Measurements from ENCODE around the gene TENM3.

The TENM3 gene

DNA sequence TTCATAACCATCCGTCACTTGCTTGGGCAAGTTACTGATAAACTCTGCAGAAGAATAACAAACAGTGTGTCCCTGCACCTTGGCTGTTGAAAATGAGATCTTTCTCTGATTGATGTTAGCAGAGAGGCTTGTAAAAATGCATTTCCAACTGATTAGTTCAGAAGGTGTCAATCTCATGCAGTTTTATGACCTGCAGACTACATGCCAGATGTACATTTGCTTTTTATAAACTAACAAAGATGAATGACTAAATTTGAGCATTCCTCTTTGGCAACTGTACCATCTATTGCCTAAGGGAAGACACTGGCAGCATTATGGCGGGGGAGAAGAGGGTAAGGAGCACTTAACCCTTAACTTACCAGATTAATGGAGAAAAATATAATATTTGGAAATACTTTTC is 481.2 kb downstream of the TENM3 start:
- no peak for FAIRE-seq
- TF ChIP-seq CTCF (IDR thresholded peaks at IDR 0.05; ENCODE audit: insufficient read depth, missing control alignments) = no peak
- no peak for DNase-seq (ENCODE audit: insufficient read length, low spot score)

- TF ChIP-seq CTCF (IDR thresholded peaks at IDR 0.05; ENCODE audit: insufficient read depth, missing control alignments) = no peak
- no peak for DNase-seq (ENCODE audit: insufficient read length, low spot score)
- FAIRE-seq = no peak
Observed at GRCh38 chr4:182729516-182729915, 486.3 kb downstream of the TENM3 start.

GRCh38 chr4:182730791-182731190 is 487.6 kb downstream of the TENM3 start:
- FAIRE-seq = no peak
- TF ChIP-seq CTCF (IDR thresholded peaks at IDR 0.05; ENCODE audit: insufficient read depth, missing control alignments) = no peak
- no peak for DNase-seq (ENCODE audit: insufficient read length, low spot score)

DNA sequence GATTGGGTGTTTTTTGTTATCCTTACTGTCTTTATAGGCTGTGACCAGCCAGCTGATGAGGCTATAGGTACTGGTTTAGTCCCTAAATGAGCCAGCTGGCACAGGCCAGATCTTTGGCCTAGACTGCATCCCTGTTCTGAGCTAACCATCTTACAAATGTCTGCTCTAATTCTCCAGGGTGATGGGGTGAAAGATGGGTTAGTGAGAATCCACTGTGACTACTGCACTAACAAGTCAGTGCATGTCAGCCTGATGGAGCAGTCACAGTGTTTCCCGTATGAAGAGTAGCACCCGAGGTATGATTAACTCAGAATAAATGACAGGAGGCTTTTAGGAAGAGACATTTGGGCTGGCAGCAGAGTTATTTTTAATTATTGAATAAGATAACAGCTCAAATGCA is 493.0 kb downstream of the TENM3 start:
- FAIRE-seq = no peak
- no peak for TF ChIP-seq CTCF (IDR thresholded peaks at IDR 0.05; ENCODE audit: insufficient read depth, missing control alignments)

GRCh38 chr4:182738283-182739047 is 495.3 kb downstream of the TENM3 start:
- DNase-seq (ENCODE audit: insufficient read length, low spot score) (no peak), FAIRE-seq (no peak)
- TF ChIP-seq CTCF (IDR thresholded peaks at IDR 0.05; ENCODE audit: insufficient read depth, missing control alignments) = no peak

More for the DNA sequence above, 493.0 kb downstream of the TENM3 start:
- no peak for DNase-seq (ENCODE audit: insufficient read length, low spot score)

DNA sequence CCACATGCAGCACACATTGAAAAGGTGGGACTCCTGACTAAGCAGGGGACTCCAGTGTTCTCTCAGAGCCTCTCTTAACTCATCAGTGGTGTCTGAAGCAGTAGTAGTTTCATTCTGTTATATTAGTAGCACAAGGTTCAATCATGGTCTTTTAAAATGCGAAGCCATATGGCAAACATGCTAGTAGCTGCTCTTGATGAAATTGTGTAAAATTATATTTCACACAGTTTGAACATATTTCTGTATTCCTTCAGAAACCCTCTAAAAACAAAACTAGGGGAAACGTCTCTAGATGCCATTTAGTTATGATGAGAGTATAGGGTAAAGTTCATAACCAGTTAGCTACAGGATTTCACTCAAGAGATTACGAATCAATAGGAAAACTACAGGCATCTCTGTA is 497.1 kb downstream of the TENM3 start:
- DNase-seq (ENCODE audit: insufficient read length, low spot score) (no peak), FAIRE-seq (no peak)
- TF ChIP-seq CTCF (IDR thresholded peaks at IDR 0.05; ENCODE audit: insufficient read depth, missing control alignments) = no peak

DNA sequence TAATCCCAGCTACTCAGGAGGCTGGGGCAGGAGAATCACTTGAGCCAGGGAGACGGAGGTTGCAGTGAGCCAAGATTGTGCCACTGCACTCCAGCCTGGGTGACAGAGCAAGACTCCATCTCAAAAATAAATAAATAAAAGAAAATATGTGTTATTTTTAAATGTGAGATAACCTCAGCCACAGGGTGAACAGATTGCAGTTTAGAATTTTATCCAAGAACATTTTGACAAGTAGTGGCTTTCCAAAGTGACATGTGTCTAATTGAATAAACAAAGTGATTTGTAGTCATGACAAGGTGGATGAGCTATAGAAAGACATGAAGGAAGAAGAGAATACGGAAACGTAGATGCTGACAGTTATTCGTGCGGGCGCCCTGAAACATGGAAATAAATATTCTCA is 497.9 kb downstream of the TENM3 start:
- FAIRE-seq (no peak), DNase-seq (ENCODE audit: insufficient read length, low spot score) (no peak)
- TF ChIP-seq CTCF (IDR thresholded peaks at IDR 0.05; ENCODE audit: insufficient read depth, missing control alignments) = no peak

Measured in D721Med (cell line).